ENCODE data around the gene POU5F1. TPM values are rescaled to one million over a fixed set of nuclear protein-coding genes. Genes with fewer than 3 reads are reported as not detected.

POU5F1 gene
- total and polyA plus RNA-seq, 7 donors: 0.22 to 0.89 (median 0.31) TPM; not detected in 1

DNA sequence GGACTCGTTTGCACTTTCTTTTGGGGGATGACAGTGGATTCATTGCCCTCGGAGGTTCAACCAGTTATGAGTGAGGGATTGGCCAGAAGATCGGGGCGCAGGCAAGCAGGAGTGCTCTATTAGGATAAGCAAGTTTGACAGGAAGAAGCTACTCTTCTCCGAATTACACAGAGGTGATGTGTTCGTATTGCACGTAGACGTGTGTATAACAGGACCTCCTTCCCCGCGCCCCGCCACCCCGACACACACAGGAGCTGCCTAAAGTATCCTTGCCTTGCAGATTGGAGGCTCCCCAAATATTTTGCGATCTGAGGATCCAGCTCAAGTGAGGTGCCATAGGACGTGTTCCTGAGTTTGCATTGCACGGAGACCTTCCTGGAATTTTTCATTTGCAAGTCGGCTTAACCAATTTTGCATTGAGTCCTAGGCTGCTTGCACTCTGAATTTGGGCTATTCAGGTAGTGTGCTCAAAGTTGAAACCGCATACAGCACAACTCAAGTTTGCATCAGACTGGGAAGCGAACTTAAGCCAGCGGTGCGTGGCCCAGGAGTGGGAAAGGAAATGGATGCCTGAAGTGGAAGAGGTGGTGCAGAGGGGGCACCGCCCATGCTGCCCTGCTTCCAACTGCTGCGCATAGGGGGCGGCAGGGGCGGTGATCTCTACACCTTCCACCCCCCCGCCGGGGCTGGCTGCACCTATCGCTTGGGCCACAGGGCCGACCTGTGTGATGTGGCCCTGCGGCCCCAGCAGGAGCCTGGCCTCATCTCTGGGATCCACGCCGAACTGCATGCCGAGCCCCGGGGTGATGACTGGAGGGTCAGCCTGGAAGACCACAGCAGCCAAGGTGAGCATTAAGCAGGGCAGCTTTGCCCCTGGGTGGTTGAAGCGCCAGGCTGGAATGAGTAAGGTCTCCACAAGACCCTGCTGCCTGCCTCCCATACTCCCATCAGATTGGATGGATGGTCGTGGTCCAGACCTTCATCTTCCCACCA, 11.3 kb downstream of the POU5F1 start:
- 21 to 23% (median 22%) methylated on average over 33 to 35 of the region's 35 CpGs for whole genome bisulfite sequencing, 3 donors
- no peak for DNase-seq
- Histone ChIP-seq H3K4me1 (peaks cover 6% of the 10 kb centered on the region), H3K27ac (no peak overlapping the region), H3K4me3 (peak overlapping the region; percentile 81), H3K9me3 (no peaks in the 10 kb centered on the region), H3K27me3 (ENCODE audit: insufficient read depth in 3 of 3, low read length in 2 of 3) (no peaks in the 10 kb centered on the region), H3K36me3 (ENCODE audit: insufficient read depth in 1 of 2, low read depth in 1 of 2) (peaks cover 0 to 27% of the 10 kb centered on the region in 2 donors)
- intact Hi-C loops (cut with DNase I): no loop called here
- no peak for ATAC-seq
- TF ChIP-seq, protein P1, sequence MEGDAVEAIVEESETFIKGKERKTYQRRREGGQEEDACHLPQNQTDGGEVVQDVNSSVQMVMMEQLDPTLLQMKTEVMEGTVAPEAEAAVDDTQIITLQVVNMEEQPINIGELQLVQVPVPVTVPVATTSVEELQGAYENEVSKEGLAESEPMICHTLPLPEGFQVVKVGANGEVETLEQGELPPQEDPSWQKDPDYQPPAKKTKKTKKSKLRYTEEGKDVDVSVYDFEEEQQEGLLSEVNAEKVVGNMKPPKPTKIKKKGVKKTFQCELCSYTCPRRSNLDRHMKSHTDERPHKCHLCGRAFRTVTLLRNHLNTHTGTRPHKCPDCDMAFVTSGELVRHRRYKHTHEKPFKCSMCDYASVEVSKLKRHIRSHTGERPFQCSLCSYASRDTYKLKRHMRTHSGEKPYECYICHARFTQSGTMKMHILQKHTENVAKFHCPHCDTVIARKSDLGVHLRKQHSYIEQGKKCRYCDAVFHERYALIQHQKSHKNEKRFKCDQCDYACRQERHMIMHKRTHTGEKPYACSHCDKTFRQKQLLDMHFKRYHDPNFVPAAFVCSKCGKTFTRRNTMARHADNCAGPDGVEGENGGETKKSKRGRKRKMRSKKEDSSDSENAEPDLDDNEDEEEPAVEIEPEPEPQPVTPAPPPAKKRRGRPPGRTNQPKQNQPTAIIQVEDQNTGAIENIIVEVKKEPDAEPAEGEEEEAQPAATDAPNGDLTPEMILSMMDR (IDR thresholded peaks at IDR 0.05): no peak

DNA sequence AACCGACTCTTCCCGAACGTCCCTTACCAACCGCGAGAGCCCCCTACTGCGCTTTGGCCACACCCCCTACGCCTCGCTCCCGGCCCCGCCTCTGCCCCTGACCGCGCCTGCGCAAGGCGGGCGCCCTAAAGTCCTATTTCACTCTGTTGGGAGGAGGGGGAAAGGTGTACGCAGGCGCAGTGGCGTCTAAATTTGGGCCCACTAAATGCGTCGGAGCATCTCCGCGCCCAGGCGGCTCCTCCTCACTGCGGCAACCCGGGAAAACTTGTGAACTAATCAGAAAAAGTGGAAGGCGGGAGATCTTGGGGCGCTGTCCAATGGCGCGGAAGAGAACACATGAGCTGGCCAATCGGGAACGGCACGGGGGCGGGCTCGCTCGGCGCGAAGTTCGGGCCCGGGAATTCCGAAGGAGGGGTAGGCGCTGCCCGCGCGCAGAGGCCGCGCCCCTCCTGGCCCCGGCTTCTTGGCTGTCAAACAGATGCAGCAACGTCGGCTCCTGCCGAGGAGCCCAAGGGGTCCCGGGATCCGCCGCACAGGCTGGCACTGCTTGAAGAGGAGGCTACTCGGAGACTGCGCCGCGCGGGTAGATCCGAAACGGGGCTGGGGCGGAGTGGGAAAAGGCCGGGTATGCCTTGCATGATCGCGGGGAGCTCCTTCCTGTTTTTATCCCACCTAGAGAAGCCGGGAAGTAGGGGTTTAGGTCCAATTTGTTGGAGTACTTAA, 12.2 kb downstream of the POU5F1 start, which contains the start of gene TCF19:
TSS of gene TCF19 (plus strand) at position 450 of the 723 bp plus-strand sequence. CDS start 881 bp downstream, outside the sequence.
- TF ChIP-seq, protein P1 (IDR thresholded peaks at IDR 0.05): no peak
- Histone ChIP-seq H3K9me3 (no peaks in the 10 kb centered on the region), H3K27ac (peak within 1 kb of the TSS; percentile 63), H3K36me3 (ENCODE audit: insufficient read depth in 1 of 2, low read depth in 1 of 2) (peaks cover 0 to 33% of the 10 kb centered on the region in 2 donors), H3K27me3 (ENCODE audit: insufficient read depth in 3 of 3, low read length in 2 of 3) (no peaks in the 10 kb centered on the region), H3K4me1 (peaks cover 6% of the 10 kb centered on the region), H3K4me3 (peak within 1 kb of the TSS; percentile 81)
- ATAC-seq (peak; percentile 96 to 98 (median 96)), DNase-seq (peak; percentile 99 to 100)
- 0% methylated on average over 58 to 65 of the region's 65 CpGs for WGBS, 3 donors
- intact Hi-C loops (cut with DNase I): no loop called here

- intact Hi-C loops (cut with DNase I): no loop called here
- peaks cover 0 to 33% of the 10 kb centered on the region in 2 donors for H3K36me3 ChIP-seq (ENCODE audit: insufficient read depth in 1 of 2, low read depth in 1 of 2)
- peak within 1 kb of the TSS; percentile 81 for H3K4me3 ChIP-seq
- DNase-seq (no peak), ATAC-seq (peak in 1 of 4 donors; percentile 52)
- peaks cover 6% of the 10 kb centered on the region for H3K4me1 ChIP-seq
- H3K27me3 ChIP-seq (ENCODE audit: insufficient read depth in 3 of 3, low read length in 2 of 3): no peaks in the 10 kb centered on the region
- WGBS, 3 donors: 5 to 6% (median 6%) methylated on average over 14 of the region's 14 CpGs
- H3K27ac ChIP-seq: peak within 1 kb of the TSS; percentile 63
- TF ChIP-seq, protein P1 (IDR thresholded peaks at IDR 0.05): no peak
- H3K9me3 ChIP-seq: no peaks in the 10 kb centered on the region
These were observed 12.9 kb downstream of the POU5F1 start, which contains the start of gene CCHCR1 for GRCh38 chr6:31157513-31158139. Gene CCHCR1, minus strand, starts transcription at chr6:31157802. Its CDS starts 202 bp downstream, at chr6:31157600.

GRCh38 chr6:31156641-31157040, 13.8 kb downstream of the POU5F1 start:
- no peak for ATAC-seq
- Histone ChIP-seq H3K27me3 (ENCODE audit: insufficient read depth in 3 of 3, low read length in 2 of 3) (no peaks in the 10 kb centered on the region), H3K36me3 (ENCODE audit: insufficient read depth in 1 of 2, low read depth in 1 of 2) (peaks cover 0 to 32% of the 10 kb centered on the region in 2 donors), H3K4me3 (no peak overlapping the region), H3K4me1 (peaks cover 6% of the 10 kb centered on the region), H3K27ac (no peak overlapping the region), H3K9me3 (no peaks in the 10 kb centered on the region)
- DNase-seq: peak in 1 of 2 donors; percentile 28
- 91 to 96% (median 95%) methylated on average over 7 of the region's 7 CpGs for WGBS, 3 donors
- intact Hi-C loops (cut with DNase I): no loop called here
- TF ChIP-seq, protein P1 (IDR thresholded peaks at IDR 0.05): no peak
